ENCODE results near the gene SLC6A19. TPM values are rescaled to one million over a fixed set of nuclear protein-coding genes. Genes with fewer than 3 reads are reported as not detected.

Gene SLC6A19
- total and polyA plus RNA-seq, 2 of the 4 experiments (the other 2 are of a cell fraction) = not detected

DNA sequence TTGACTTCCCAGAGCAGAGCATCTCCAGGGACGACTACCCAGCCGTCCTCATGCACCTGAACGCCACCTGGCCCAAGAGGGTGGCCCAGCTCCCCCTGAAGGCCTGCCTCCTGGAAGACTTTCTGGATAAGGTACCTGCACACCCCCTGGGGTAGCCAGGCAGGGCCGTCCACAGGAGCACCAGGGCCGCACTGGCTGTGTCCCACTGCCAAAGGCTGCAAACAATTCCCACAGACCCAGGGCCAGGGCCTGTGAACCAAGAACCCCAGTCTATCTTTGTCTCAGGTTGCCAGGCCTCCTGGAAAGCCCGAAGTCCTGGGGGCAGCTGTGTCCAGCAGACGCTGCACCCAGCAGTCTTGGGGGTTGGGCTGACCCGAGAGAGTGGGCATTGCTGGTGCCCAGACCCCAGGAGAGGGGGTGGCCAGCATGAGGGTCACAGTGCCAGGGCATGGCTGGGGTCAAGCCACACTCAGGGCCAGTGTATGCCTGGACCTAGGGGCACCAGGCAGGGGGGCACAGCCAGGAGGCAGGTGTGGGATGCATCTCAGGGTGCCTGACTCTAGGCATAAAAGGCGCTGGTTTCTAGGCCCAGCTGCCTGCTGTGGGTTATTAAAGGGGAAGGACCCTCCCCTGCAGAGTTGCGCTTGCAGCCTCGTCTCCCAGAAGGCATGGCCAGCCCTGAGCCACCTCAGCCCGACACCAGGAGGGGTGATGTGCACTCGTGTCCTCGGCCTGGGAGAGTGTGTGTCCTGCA is 41.5 kb downstream of the SLC6A19 start:
- dilution Hi-C loops (cut with HindIII; ENCODE audit: low sequenced_read_pairs, unreplicated experiment) (no loop called here), in situ Hi-C loops (cut with MboI; ENCODE audit: low sequenced_read_pairs) (no loop called here), intact Hi-C loops (cut with micrococcal nuclease) (no loop called here)
- H3K4me2 ChIP-seq (ENCODE audit: low read depth, low read length) = no peak overlapping the region
- H3K4me3 ChIP-seq (ENCODE audit: insufficient read depth, low read depth, low read length) = no peak overlapping the region
- no peak overlapping the region for H2BK15ac ChIP-seq (ENCODE audit: low read depth, low read length)
- H2BK120ac ChIP-seq (ENCODE audit: low read depth, low read length) = no peak overlapping the region
- ATAC-seq (ENCODE audit: low read depth) (no peak), DNase-seq (no peak)
- ChIA-PET POLR2A (ENCODE audit: unreplicated experiment) (no interaction called here), CTCF (no interaction called here)
- no peak overlapping the region for H4K5ac ChIP-seq (ENCODE audit: low read depth, low read length)
- H4K91ac ChIP-seq (ENCODE audit: insufficient read depth, low read depth, low read length) = no peak overlapping the region
- no peak overlapping the region for H2BK20ac ChIP-seq (ENCODE audit: low read depth, low read length)
- H3K36me3 ChIP-seq (ENCODE audit: control insufficient read depth, insufficient read depth, low read length) = no peaks in the 10 kb centered on the region
- no peak overlapping the region for H3K23ac ChIP-seq (ENCODE audit: low read depth, low read length)
- no peak overlapping the region for H3K27ac ChIP-seq (ENCODE audit: insufficient read depth, low read length)
- H3K9ac ChIP-seq (ENCODE audit: low read depth, low read length) = no peak overlapping the region
- H2AFZ ChIP-seq (replicated peaks; ENCODE audit: low read length, poor library complexity) = no peak overlapping the region
- no peaks in the 10 kb centered on the region for H3K4me1 ChIP-seq (ENCODE audit: control insufficient read depth, insufficient read depth, low read length)
- H2BK5ac ChIP-seq (ENCODE audit: low read depth, low read length, poor library complexity, severe bottlenecking) = no peak overlapping the region
- no peak overlapping the region for H2AK9ac ChIP-seq (replicated peaks; ENCODE audit: low read depth, low read length, poor library complexity)
- H3K79me1 ChIP-seq (ENCODE audit: low read depth in 1 of 2, low read length in 2 of 2) = no peaks in the 10 kb centered on the region
- H4K20me1 ChIP-seq (ENCODE audit: insufficient read depth, low read length) = no peaks in the 10 kb centered on the region
- no peak overlapping the region for H3K56ac ChIP-seq (ENCODE audit: extremely low read depth, insufficient read depth, low read length)
- 51% methylated on average over 5 of the region's 14 CpGs; no CpG with 5 or more reads in 1 of the 2 experiments for WGBS, 2 experiments (ENCODE audit: extremely low coverage in 2 of 2, insufficient read length in 1 of 2)
- H3K4ac ChIP-seq (ENCODE audit: low read depth, low read length) = no peak overlapping the region
- peaks cover 5% of the 10 kb centered on the region; the same call in 1 of the 2 replicates for H3K27me3 ChIP-seq (ENCODE audit: control insufficient read depth, insufficient read depth, low read length)
- no peaks in the 10 kb centered on the region for H3K9me3 ChIP-seq (ENCODE audit: control insufficient read depth, insufficient read depth, low read length)
- TF ChIP-seq, protein P1, sequence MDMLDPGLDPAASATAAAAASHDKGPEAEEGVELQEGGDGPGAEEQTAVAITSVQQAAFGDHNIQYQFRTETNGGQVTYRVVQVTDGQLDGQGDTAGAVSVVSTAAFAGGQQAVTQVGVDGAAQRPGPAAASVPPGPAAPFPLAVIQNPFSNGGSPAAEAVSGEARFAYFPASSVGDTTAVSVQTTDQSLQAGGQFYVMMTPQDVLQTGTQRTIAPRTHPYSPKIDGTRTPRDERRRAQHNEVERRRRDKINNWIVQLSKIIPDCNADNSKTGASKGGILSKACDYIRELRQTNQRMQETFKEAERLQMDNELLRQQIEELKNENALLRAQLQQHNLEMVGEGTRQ (IDR thresholded peaks at IDR 0.05; ENCODE audit: low read depth, low read length) = no peak
- TF ChIP-seq SMC3 (IDR thresholded peaks at IDR 0.05; ENCODE audit: low read depth, low read length) = no peak
- no peak for TF ChIP-seq CTCF (conservative IDR thresholded peaks at IDR 0.05; ENCODE audit: low read depth, low read length)
- no peak for TF ChIP-seq MAFK (IDR thresholded peaks at IDR 0.05; ENCODE audit: low read depth, low read length)
- TF ChIP-seq, protein P2, sequence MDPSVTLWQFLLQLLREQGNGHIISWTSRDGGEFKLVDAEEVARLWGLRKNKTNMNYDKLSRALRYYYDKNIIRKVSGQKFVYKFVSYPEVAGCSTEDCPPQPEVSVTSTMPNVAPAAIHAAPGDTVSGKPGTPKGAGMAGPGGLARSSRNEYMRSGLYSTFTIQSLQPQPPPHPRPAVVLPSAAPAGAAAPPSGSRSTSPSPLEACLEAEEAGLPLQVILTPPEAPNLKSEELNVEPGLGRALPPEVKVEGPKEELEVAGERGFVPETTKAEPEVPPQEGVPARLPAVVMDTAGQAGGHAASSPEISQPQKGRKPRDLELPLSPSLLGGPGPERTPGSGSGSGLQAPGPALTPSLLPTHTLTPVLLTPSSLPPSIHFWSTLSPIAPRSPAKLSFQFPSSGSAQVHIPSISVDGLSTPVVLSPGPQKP (IDR thresholded peaks at IDR 0.05; ENCODE audit: borderline replicate concordance, low read depth, low read length) = no peak
- TF ChIP-seq CEBPB (IDR thresholded peaks at IDR 0.05; ENCODE audit: low read depth, low read length) = no peak
- no peak for TF ChIP-seq RFX5 (IDR thresholded peaks at IDR 0.05; ENCODE audit: low read depth, low read length)
- no peak for TF ChIP-seq CHD1 (IDR thresholded peaks at IDR 0.05; ENCODE audit: low read depth, low read length)
- no TSS peak for BruUV-seq (replicated peaks)
- no peak overlapping the region for H3K14ac ChIP-seq (replicated peaks; ENCODE audit: low read depth, low read length)
- no peak overlapping the region for H3K18ac ChIP-seq (ENCODE audit: low read depth, low read length)
- H2AK5ac ChIP-seq (ENCODE audit: low read depth, low read length) = no peak overlapping the region
- no peak overlapping the region for H4K8ac ChIP-seq (ENCODE audit: low read depth in 2 of 2, low read length in 2 of 2)
- no peaks in the 10 kb centered on the region for H3K9me1 ChIP-seq (ENCODE audit: insufficient read depth, low read length)

Measured in IMR-90 (cell line).